Transverse colon (tissue), 4 donors: ENCODE measurements around the gene PPM1J. TPM values are rescaled to one million over a fixed set of nuclear protein-coding genes. Genes with fewer than 3 reads are reported as not detected.

Source experiments
- DNase-seq: peaks from one replicate; pipeline ENCODE4 v3.0.0-alpha.2; 2019
- H3K27ac ChIP-seq, 4 donors: fragments of 200-600 bp; sonication (generic); 2 replicates each; pipeline ENCODE4 v1.5.1; 2016 to 2018; ENCODE audit warnings: inconsistent platforms in 4 of 4
- H3K27me3 ChIP-seq: fragments of 200-600 bp; sonication (generic); 2 replicates; pipeline ENCODE4 v1.5.1; 2017; ENCODE audit warnings: inconsistent platforms
- H3K36me3 ChIP-seq, 4 donors: fragments of 200-600 bp; sonication (generic); 2 replicates each; pipeline ENCODE4 v1.5.1; 2017 to 2019; ENCODE audit warnings: inconsistent platforms in 4 of 4
- H3K4me1 ChIP-seq, 4 donors: fragments of 200-600 bp; sonication (generic); 2 replicates each; pipeline ENCODE4 v1.5.1; 2017 to 2020; ENCODE audit warnings: inconsistent platforms in 4 of 4
- H3K4me3 ChIP-seq, 4 donors: fragments of 200-600 bp; sonication (generic); 1 replicate in 1 of 4; 2 replicates in 3 of 4; pipeline versions ENCODE4 v1.5.1 to v1.6.1; 2017 to 2019; ENCODE audit warnings: inconsistent platforms in 4 of 4
- H3K9me3 ChIP-seq, 2 donors: fragments of 200-600 bp; sonication (generic); 2 replicates each; pipeline ENCODE4 v1.5.1; 2017 to 2019; ENCODE audit warnings: inconsistent platforms in 2 of 2
- CTCF ChIP-seq, 5 experiments: fragments of 200-600 bp in 3 of 5; fragments of 450-650 bp in 2 of 5; sonication (generic) in 3 of 5; IDR thresholded peaks; 1 replicate in 2 of 5; 2 replicates in 3 of 5; pipeline ENCODE4 v1.5.1; 2016 to 2017; ENCODE audit warnings: antibody characterized with exemption in 5 of 5, inconsistent platforms in 3 of 5, mild to moderate bottlenecking in 2 of 5, moderate library complexity in 1 of 5
- EP300 ChIP-seq: sonication (generic); formaldehyde crosslinking; IDR thresholded peaks from one replicate; pipeline ENCODE4 v1.6.1; 2017; ENCODE audit warnings: antibody characterized with exemption, low read depth
- POLR2A ChIP-seq: fragments of 450-650 bp; IDR thresholded peaks from one replicate; pipeline ENCODE4 v1.6.1; 2016; ENCODE audit warnings: antibody characterized with exemption, mild to moderate bottlenecking, moderate library complexity
- POLR2AphosphoS5 ChIP-seq, 3 donors: sonication (generic); formaldehyde crosslinking; IDR thresholded peaks; one replicate each; pipeline ENCODE4 v1.6.1; 2016; ENCODE audit warnings: antibody characterized with exemption in 3 of 3
- WGBS, 2 donors: methylation state at CpG; one replicate each; pipeline ENCODE4 v1.1.5; 2018; ENCODE audit warnings: low coverage in 1 of 2; 5-methylcytosine and 5-hydroxymethylcytosine counted together
- in situ Hi-C, 4 donors: fragments of 200-750 bp; cut with MboI; loops; one replicate each; pipeline versions ENCODE4 v1.15.0 to v1.15.1; 2017; ENCODE audit warnings: low sequenced_read_pairs in 3 of 4, low pct_ligation_motif_present in 1 of 4, low pct_unique_long_range_greater_than_20kb in 1 of 4
- intact Hi-C: fragments of 100-400 bp; cut with DNase I; formaldehyde crosslinking; loops from one replicate; pipeline ENCODE4 v1.15.1; 2023; ENCODE audit warnings: low total_unique reads
- total RNA-seq, 4 donors: library from RNA; depleted of rRNA; stranded (reverse); fragments of >200 nt; gene quantifications; one replicate each; pipeline ENCODE4 v1.1.0, GENCODE V29; 2016

The PPM1J gene
- total RNA-seq, 4 donors from 2014 or later: 0.68 to 1.7 TPM; not detected in 2

DNA sequence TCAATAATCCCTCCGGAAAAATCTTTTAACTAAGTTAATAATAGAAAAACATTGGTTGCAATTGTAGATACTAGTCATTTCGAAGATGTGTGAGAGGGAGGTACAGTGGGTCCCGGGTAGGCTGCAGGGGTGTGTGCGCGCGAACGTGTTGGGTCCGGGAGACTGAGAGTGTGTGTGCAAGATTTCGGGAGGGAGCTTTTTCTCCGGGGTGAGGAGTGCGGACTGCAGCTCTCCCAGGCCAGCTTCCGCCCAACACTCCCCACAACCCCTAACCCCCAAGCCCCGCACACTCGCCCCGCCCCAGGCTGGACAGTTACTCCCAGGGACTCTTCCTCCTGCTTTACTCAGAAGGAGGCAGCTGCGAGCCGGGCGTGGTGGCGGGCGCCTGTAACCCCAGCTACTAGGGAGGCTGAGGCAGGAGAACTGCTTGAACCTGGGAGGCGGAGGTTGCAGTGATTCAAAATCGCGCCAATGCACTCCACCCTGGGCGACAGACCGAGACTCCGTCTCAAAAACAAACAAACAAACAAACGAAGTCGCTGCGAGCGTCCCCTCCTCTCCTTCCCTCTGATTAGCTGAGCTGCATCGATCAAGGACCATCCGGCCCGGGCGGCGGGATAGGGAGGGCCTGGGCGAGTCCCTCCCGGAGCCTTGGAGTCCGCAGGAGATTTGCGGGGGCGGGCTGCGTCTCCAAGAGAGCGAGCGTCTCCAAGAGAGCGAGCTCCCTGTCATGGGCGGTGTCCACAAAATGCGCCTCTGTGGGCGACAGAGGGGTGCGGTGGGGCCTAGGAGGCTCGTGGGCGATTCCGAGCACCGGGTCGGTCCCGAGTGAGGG lies 28.3 kb upstream of the PPM1J start:
- DNase-seq: no peak
- no peak overlapping the region for H3K27ac ChIP-seq
- H3K27me3 ChIP-seq: peaks cover 77% of the 10 kb centered on the region
- H3K4me1 ChIP-seq: peaks cover 0 to 12% (median 10%) of the 10 kb centered on the region in 4 donors
- in situ Hi-C loops (loop anchor here in 1 of 4 donors (25.0 kb wide), 1 partner anchor 294 kb away; no protein-coding TSS in a partner anchor), intact Hi-C loops (no loop called here)
- TF ChIP-seq CTCF (IDR thresholded peaks at IDR 0.05) (no peak), POLR2A (no peak), POLR2AphosphoS5 (IDR thresholded peaks at IDR 0.05) (no peak), EP300 (no peak)
- WGBS, 2 donors: 39 to 72% methylated on average over 7 to 45 of the region's 54 CpGs
- no peaks in the 10 kb centered on the region for H3K9me3 ChIP-seq
- no peaks in the 10 kb centered on the region for H3K36me3 ChIP-seq
- H3K4me3 ChIP-seq: peak overlapping the region in 2 of 4 donors; percentile 18 to 35

DNA sequence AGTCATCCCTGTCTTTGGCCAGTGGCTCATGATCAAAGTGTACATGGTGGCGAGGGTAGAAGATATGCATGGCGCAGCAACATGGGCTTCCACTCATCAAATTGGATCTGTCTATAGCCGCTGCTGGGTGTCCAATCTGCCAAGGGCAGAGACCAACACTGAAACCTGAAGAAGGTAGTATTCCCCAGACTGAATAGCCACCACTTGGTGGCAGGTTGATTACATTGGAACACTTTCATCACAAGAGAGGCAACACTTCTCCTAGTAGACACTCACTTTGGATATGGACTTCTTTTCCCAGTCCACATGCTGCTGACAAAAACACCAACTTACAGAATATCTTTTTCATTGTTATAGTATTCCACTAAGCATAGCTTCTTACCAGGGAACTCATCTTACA lies 22.4 kb upstream of the PPM1J start:
- in situ Hi-C loops: loop anchor here in 1 of 4 donors (25.0 kb wide), 1 partner anchor 300 kb away; no protein-coding TSS in a partner anchor
- DNase-seq: no peak
- Histone ChIP-seq H3K27ac (no peak overlapping the region), H3K27me3 (peaks cover 50% of the 10 kb centered on the region), H3K4me3 (no peak overlapping the region), H3K36me3 (no peaks in the 10 kb centered on the region), H3K4me1 (no peaks in the 10 kb centered on the region), H3K9me3 (no peaks in the 10 kb centered on the region)
- no peak for TF ChIP-seq POLR2A
- TF ChIP-seq CTCF (IDR thresholded peaks at IDR 0.05): no peak
- no peak for TF ChIP-seq EP300
- no peak for TF ChIP-seq POLR2AphosphoS5 (IDR thresholded peaks at IDR 0.05)
- 89% methylated on average over 3 of the region's 3 CpGs; no CpG with 5 or more reads in 1 of the 2 donors for WGBS, 2 donors
- intact Hi-C loops: no loop called here

DNA sequence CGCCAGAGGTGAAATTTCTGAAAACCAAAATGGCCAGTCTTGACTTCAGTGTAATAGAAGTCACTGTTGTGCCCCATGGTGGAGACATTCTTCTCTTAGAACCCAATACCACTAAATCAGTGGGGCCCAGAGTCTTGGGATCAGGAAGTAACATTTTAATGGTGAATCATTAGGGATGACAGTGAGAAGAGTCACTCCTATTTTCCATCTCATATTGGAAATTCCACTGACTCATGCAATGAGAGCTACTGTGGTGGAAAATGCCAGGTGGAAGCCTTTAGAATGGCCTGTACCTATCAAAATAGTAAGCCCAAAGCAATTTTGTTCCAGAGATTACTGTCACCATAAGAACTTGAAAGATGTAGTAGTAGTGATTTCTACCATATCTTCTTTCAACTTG lies 20.6 kb upstream of the PPM1J start:
- Histone ChIP-seq H3K4me3 (no peak overlapping the region), H3K27me3 (peaks cover 32% of the 10 kb centered on the region), H3K27ac (no peak overlapping the region), H3K36me3 (no peaks in the 10 kb centered on the region), H3K9me3 (no peaks in the 10 kb centered on the region), H3K4me1 (no peaks in the 10 kb centered on the region)
- intact Hi-C loops: no loop called here
- WGBS, 2 donors: 100% methylated on average over 1 of the region's 1 CpG
- in situ Hi-C loops: loop anchor here in 1 of 4 donors (25.0 kb wide), 1 partner anchor 302 kb away; no protein-coding TSS in a partner anchor
- TF ChIP-seq POLR2A (no peak), POLR2AphosphoS5 (IDR thresholded peaks at IDR 0.05) (no peak), EP300 (no peak), CTCF (IDR thresholded peaks at IDR 0.05) (no peak)
- no peak for DNase-seq

DNA sequence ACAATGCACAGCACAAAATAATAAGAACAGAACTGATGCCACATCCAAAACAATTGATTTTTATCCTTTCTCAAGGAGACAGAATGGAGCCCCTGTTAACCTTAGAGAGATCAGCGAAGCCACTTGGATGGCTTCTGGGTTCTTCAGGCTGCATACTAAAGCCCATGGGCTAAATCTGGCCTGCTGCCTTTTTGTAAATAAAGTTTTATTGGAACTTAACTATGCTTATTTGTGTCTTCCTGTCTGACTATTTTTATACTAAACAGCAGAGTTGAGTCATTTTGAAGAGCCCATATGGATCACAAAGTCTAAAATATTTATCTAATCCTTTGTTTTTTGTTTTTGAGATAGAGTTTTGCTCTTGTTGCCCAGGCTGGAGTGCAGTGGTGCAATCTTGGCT lies 16.3 kb upstream of the PPM1J start:
- intact Hi-C loops (no loop called here), in situ Hi-C loops (loop anchor here in 2 of 4 donors (5.0 to 25.0 kb wide), 2 partner anchors 56 to 306 kb away; no protein-coding TSS in a partner anchor)
- no peak for TF ChIP-seq EP300
- TF ChIP-seq CTCF (IDR thresholded peaks at IDR 0.05): no peak
- TF ChIP-seq POLR2AphosphoS5 (IDR thresholded peaks at IDR 0.05): no peak
- TF ChIP-seq POLR2A: no peak
- no peak for DNase-seq
- 96 to 100% methylated on average over 1 of the region's 1 CpG for WGBS, 2 donors
- no peaks in the 10 kb centered on the region for H3K9me3 ChIP-seq
- H3K36me3 ChIP-seq: no peaks in the 10 kb centered on the region
- no peak overlapping the region for H3K4me3 ChIP-seq
- H3K27me3 ChIP-seq: peaks cover 2% of the 10 kb centered on the region
- no peaks in the 10 kb centered on the region for H3K4me1 ChIP-seq
- H3K27ac ChIP-seq: no peak overlapping the region
